ENCODE measurements around the gene DENND4C. TPM values are rescaled to one million over a fixed set of nuclear protein-coding genes. Genes with fewer than 3 reads are reported as not detected.
A peak's percentile ranks its signal among the peaks of the same experiment; 100 is the strongest.
"Not testable (repeated sequence)": the region's sequence is repeated elsewhere in the genome, so short reads cannot be mapped to it uniquely, and the experiment has no call there.

The DENND4C gene
- total and polyA plus RNA-seq, 12 donors: 5.0 to 81.6 (median 46.7) TPM

- H3K27ac ChIP-seq; H3K36me3 ChIP-seq (replicated peaks in 1 of 2); H3K27me3 ChIP-seq; H3K4me3 ChIP-seq; intact Hi-C loops (cut with DNase I); H3K9me3 ChIP-seq (replicated peaks in 1 of 3); H3K4me1 ChIP-seq (replicated peaks in 1 of 2); DNase-seq: not testable (repeated sequence)
- 80 to 92% (median 83%) methylated on average over 3 of the region's 3 CpGs for WGBS, 4 donors
Measured at GRCh38 chr9:19266778-19267384, 36.4 kb downstream of the DENND4C start.

- WGBS, 4 donors: 96 to 100% (median 100%) methylated on average over 1 of the region's 1 CpG
- Histone ChIP-seq H3K4me1 (replicated peaks in 1 of 2) (no peaks in the 10 kb centered on the region), H3K27ac (no peak overlapping the region), H3K9me3 (replicated peaks in 1 of 3) (peaks cover 0 to 6% (median 0%) of the 10 kb centered on the region in 3 donors), H3K4me3 (no peak overlapping the region), H3K36me3 (replicated peaks in 1 of 2) (no peaks in the 10 kb centered on the region), H3K27me3 (no peaks in the 10 kb centered on the region)
- intact Hi-C loops (cut with DNase I): no loop called here
- no peak for TF ChIP-seq POLR2A (IDR thresholded peaks at IDR 0.05)
- TF ChIP-seq CTCF (IDR thresholded peaks at IDR 0.05): no peak
- no peak for DNase-seq
Measured at GRCh38 chr9:19269582-19269981, 39.1 kb downstream of the DENND4C start.

- Histone ChIP-seq H3K36me3 (replicated peaks in 1 of 2) (no peaks in the 10 kb centered on the region), H3K4me1 (replicated peaks in 1 of 2) (no peaks in the 10 kb centered on the region), H3K9me3 (replicated peaks in 1 of 3) (peaks cover 0 to 6% (median 0%) of the 10 kb centered on the region in 3 donors), H3K27me3 (no peaks in the 10 kb centered on the region), H3K27ac (no peak overlapping the region), H3K4me3 (no peak overlapping the region)
- DNase-seq: no peak
- intact Hi-C loops (cut with DNase I): no loop called here
- TF ChIP-seq POLR2A (IDR thresholded peaks at IDR 0.05): no peak
- TF ChIP-seq CTCF (IDR thresholded peaks at IDR 0.05): no peak
- 96 to 100% (median 98%) methylated on average over 1 of the region's 1 CpG for WGBS, 4 donors
Measured at GRCh38 chr9:19270421-19270949, 40.0 kb downstream of the DENND4C start.

- H3K27ac ChIP-seq: no peak overlapping the region
- TF ChIP-seq CTCF (IDR thresholded peaks at IDR 0.05) (no peak), POLR2A (IDR thresholded peaks at IDR 0.05) (no peak)
- no peaks in the 10 kb centered on the region for H3K27me3 ChIP-seq
- H3K36me3 ChIP-seq (replicated peaks in 1 of 2): no peaks in the 10 kb centered on the region
- H3K9me3 ChIP-seq (replicated peaks in 1 of 3): peaks cover 0 to 6% (median 0%) of the 10 kb centered on the region in 3 donors
- no peak overlapping the region for H3K4me3 ChIP-seq
- DNase-seq: peak in 1 of 7 donors; percentile 37
- intact Hi-C loops (cut with DNase I): no loop called here
- WGBS, 4 donors: 96 to 100% (median 98%) methylated on average over 4 of the region's 4 CpGs
- H3K4me1 ChIP-seq (replicated peaks in 1 of 2): no peaks in the 10 kb centered on the region
Measured at GRCh38 chr9:19271081-19271480, 40.6 kb downstream of the DENND4C start.

- Histone ChIP-seq H3K27me3 (no peaks in the 10 kb centered on the region), H3K4me1 (replicated peaks in 1 of 2) (peaks cover 0 to 17% of the 10 kb centered on the region in 2 donors), H3K9me3 (replicated peaks in 1 of 3) (no peaks in the 10 kb centered on the region), H3K27ac (no peak overlapping the region), H3K4me3 (no peak overlapping the region), H3K36me3 (replicated peaks in 1 of 2) (no peaks in the 10 kb centered on the region)
- intact Hi-C loops (cut with DNase I): no loop called here
- DNase-seq: no peak
- TF ChIP-seq CTCF (IDR thresholded peaks at IDR 0.05): no peak
- TF ChIP-seq POLR2A (IDR thresholded peaks at IDR 0.05): no peak
Measured at GRCh38 chr9:19281801-19282200, 51.3 kb downstream of the DENND4C start.
